Astrocyte (in vitro differentiated cells and primary cell): ENCODE data around the gene FSTL4. TPM values are rescaled to one million over a fixed set of nuclear protein-coding genes. Genes with fewer than 3 reads are reported as not detected.

Experiments
- DNase-seq: peaks from one replicate; pipeline ENCODE4 v3.0.0-alpha.2; 2010; ENCODE audit warnings: low read depth
- FAIRE-seq: peaks from 2 replicates; lab custom pipeline; 2011; peaks lifted over from hg19 to GRCh38; lab: Jason Lieb, UNC
- H2AFZ ChIP-seq: 2 replicates; pipeline ENCODE4 v1.6.0; 2012; ENCODE audit warnings: low read depth, low read length, inconsistent platforms
- H3K27ac ChIP-seq: 2 replicates; pipeline ENCODE4 v1.5.1; 2011; ENCODE audit warnings: low read depth, low read length, inconsistent platforms
- H3K27me3 ChIP-seq: 2 replicates; pipeline ENCODE4 v1.6.0; 2011; ENCODE audit warnings: low read length, inconsistent platforms; ENCODE audit not compliant: insufficient read depth
- H3K36me3 ChIP-seq: 2 replicates; pipeline ENCODE4 v1.5.1; 2011; ENCODE audit warnings: low read length, inconsistent platforms; ENCODE audit not compliant: insufficient read depth
- H3K4me1 ChIP-seq: 2 replicates; pipeline ENCODE4 v1.5.1; 2011; ENCODE audit warnings: low read length, inconsistent platforms; ENCODE audit not compliant: insufficient read depth
- H3K4me2 ChIP-seq: 2 replicates; pipeline ENCODE4 v1.6.0; 2012; ENCODE audit warnings: low read length, inconsistent platforms
- H3K4me3 ChIP-seq: 2 replicates; pipeline ENCODE4 v1.5.1; 2011; ENCODE audit warnings: low read depth, mild to moderate bottlenecking, low read length, inconsistent platforms; ENCODE audit not compliant: insufficient read depth
- H3K79me2 ChIP-seq: 2 replicates; pipeline ENCODE4 v1.6.0; 2012; ENCODE audit warnings: mild to moderate bottlenecking, low read length, inconsistent platforms; ENCODE audit not compliant: insufficient read depth
- H3K9ac ChIP-seq: 2 replicates; pipeline ENCODE4 v1.6.0; 2012; ENCODE audit warnings: mild to moderate bottlenecking, low read length, inconsistent platforms
- H3K9me3 ChIP-seq: 2 replicates; pipeline ENCODE4 v1.5.1; 2012; ENCODE audit warnings: low read depth, mild to moderate bottlenecking, low read length, inconsistent platforms; ENCODE audit not compliant: insufficient read depth
- H4K20me1 ChIP-seq: 2 replicates; pipeline ENCODE4 v1.6.0; 2012; ENCODE audit warnings: low read length, inconsistent platforms; ENCODE audit not compliant: insufficient read depth
- H3K27ac Mint-ChIP-seq: one replicate; pipeline ENCODE4 v1.8.0; 2021; ENCODE audit warnings: mild to moderate bottlenecking, mixed read lengths; ENCODE audit not compliant: unreplicated experiment
- H3K27me3 Mint-ChIP-seq: one replicate; pipeline ENCODE4 v1.8.0; 2021; ENCODE audit warnings: low read depth, mixed read lengths; ENCODE audit not compliant: unreplicated experiment
- H3K36me3 Mint-ChIP-seq: one replicate; pipeline ENCODE4 v1.8.0; 2021; ENCODE audit warnings: low read depth, mixed read lengths; ENCODE audit not compliant: unreplicated experiment
- H3K4me1 Mint-ChIP-seq: one replicate; pipeline ENCODE4 v1.8.0; 2021; ENCODE audit warnings: low read depth, mixed read lengths; ENCODE audit not compliant: unreplicated experiment
- H3K4me3 Mint-ChIP-seq: one replicate; pipeline ENCODE4 v1.8.0; 2021; ENCODE audit warnings: mild to moderate bottlenecking, moderate library complexity, mixed read lengths; ENCODE audit not compliant: unreplicated experiment
- H3K9me3 Mint-ChIP-seq: one replicate; pipeline ENCODE4 v1.8.0; 2021; ENCODE audit warnings: mild to moderate bottlenecking, mixed read lengths; ENCODE audit not compliant: unreplicated experiment
- CTCF ChIP-seq: IDR thresholded peaks from 2 replicates; pipeline ENCODE4 v1.5.1; 2011; ENCODE audit warnings: low read depth, mild to moderate bottlenecking, inconsistent platforms, low read length, moderate library complexity; ENCODE audit not compliant: insufficient read depth
- EZH2 ChIP-seq: IDR thresholded peaks from 2 replicates; pipeline ENCODE4 v1.6.1; 2012; ENCODE audit warnings: mild to moderate bottlenecking, low read length, inconsistent platforms; ENCODE audit not compliant: insufficient read depth
- total RNA-seq: library from RNA; stranded (reverse); gene quantifications from 2 replicates; pipeline ENCODE4 v1.2.1, GENCODE V29; 2021

Gene FSTL4
- total RNA-seq, 1 donor from 2014 or later = not detected

GRCh38 chr5:133367984-133368383, 244.4 kb downstream of the FSTL4 start:
- Histone ChIP-seq H3K9me3 (no peaks in the 10 kb centered on the region), H3K4me3 (no peak overlapping the region), H3K27ac (no peak overlapping the region), H3K4me2 (no peak overlapping the region), H3K27me3 (peaks cover 3% of the 10 kb centered on the region), H4K20me1 (no peaks in the 10 kb centered on the region), H3K9ac (no peak overlapping the region), H3K79me2 (no peaks in the 10 kb centered on the region), H3K4me1 (no peaks in the 10 kb centered on the region), H3K36me3 (no peaks in the 10 kb centered on the region), H2AFZ (no peak overlapping the region)
- Mint-ChIP-seq H3K27me3 (peaks cover 21% of the 10 kb centered on the region), H3K4me1 (peaks cover 11% of the 10 kb centered on the region), H3K9me3 (no peaks in the 10 kb centered on the region), H3K27ac (no peak overlapping the region), H3K36me3 (no peaks in the 10 kb centered on the region), H3K4me3 (no peak overlapping the region)
- TF ChIP-seq CTCF = no peak
- TF ChIP-seq EZH2 = no peak
- no peak for FAIRE-seq
- DNase-seq = no peak

- peaks cover 21% of the 10 kb centered on the region for H3K27me3 Mint-ChIP-seq
- no peak for TF ChIP-seq CTCF
- TF ChIP-seq EZH2 = no peak
- Histone ChIP-seq H3K4me2 (no peak overlapping the region), H3K4me1 (no peaks in the 10 kb centered on the region), H3K27me3 (peaks cover 3% of the 10 kb centered on the region), H3K79me2 (no peaks in the 10 kb centered on the region), H2AFZ (no peak overlapping the region), H3K27ac (no peak overlapping the region), H3K36me3 (no peaks in the 10 kb centered on the region), H4K20me1 (no peaks in the 10 kb centered on the region), H3K4me3 (no peak overlapping the region), H3K9me3 (no peaks in the 10 kb centered on the region), H3K9ac (no peak overlapping the region)
- peaks cover 11% of the 10 kb centered on the region for H3K4me1 Mint-ChIP-seq
- no peaks in the 10 kb centered on the region for H3K9me3 Mint-ChIP-seq
- no peak overlapping the region for H3K27ac Mint-ChIP-seq
- no peak overlapping the region for H3K4me3 Mint-ChIP-seq
- no peaks in the 10 kb centered on the region for H3K36me3 Mint-ChIP-seq
- no peak for FAIRE-seq
- no peak for DNase-seq
Observed at GRCh38 chr5:133367071-133367786, 245.1 kb downstream of the FSTL4 start.

- no peaks in the 10 kb centered on the region for H3K9me3 Mint-ChIP-seq
- Histone ChIP-seq H3K27ac (no peak overlapping the region), H3K79me2 (no peaks in the 10 kb centered on the region), H3K9ac (no peak overlapping the region), H3K9me3 (no peaks in the 10 kb centered on the region), H3K4me1 (no peaks in the 10 kb centered on the region), H3K4me2 (no peak overlapping the region), H2AFZ (no peak overlapping the region), H3K27me3 (peaks cover 5% of the 10 kb centered on the region), H3K36me3 (no peaks in the 10 kb centered on the region), H4K20me1 (no peaks in the 10 kb centered on the region), H3K4me3 (no peak overlapping the region)
- no peak overlapping the region for H3K4me3 Mint-ChIP-seq
- H3K27ac Mint-ChIP-seq = no peak overlapping the region
- no peak for TF ChIP-seq CTCF
- no peak for TF ChIP-seq EZH2
- FAIRE-seq (no peak), DNase-seq (no peak)
- no peaks in the 10 kb centered on the region for H3K36me3 Mint-ChIP-seq
- peaks cover 9% of the 10 kb centered on the region for H3K4me1 Mint-ChIP-seq
- peaks cover 21% of the 10 kb centered on the region for H3K27me3 Mint-ChIP-seq
Observed at GRCh38 chr5:133366438-133366837, 245.9 kb downstream of the FSTL4 start.
